MM.1S (cell line): Measurements from ENCODE around the gene DEFB118.

Experiments
- EZH2phosphoT487 ChIP-seq: fragments of 300-600 bp; sonication (generic); IDR thresholded peaks from 2 replicates; pipeline ENCODE4 v1.6.1; 2018; ENCODE audit warnings: antibody characterized with exemption, low read length
- TF ChIP-seq, protein P1 (sequence below): fragments of 300-600 bp; sonication (generic); IDR thresholded peaks from 2 replicates; pipeline ENCODE4 v1.5.1; 2016; ENCODE audit warnings: antibody characterized with exemption, low read length, mixed read lengths

DNA sequence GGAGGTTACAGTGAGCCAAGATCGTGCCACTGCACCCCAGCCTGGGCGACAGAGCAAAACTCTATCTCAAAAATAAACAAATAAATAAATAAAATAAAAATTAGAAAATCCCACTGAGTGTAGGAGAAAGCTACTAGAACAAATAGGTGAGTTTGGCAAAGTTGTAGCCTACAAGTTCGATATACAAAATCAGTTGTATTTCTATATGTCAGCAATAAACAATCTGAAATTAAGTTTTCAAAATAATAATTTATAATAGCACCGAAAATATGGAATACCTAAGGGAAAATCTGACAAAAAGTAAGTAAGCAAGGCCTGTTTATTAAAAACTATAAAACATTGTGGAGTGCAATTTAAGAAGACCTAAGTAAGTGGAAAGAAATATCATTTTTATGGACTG is 5.1 kb upstream of the DEFB118 start:
- no peak for TF ChIP-seq EZH2phosphoT487
- TF ChIP-seq, protein P1, sequence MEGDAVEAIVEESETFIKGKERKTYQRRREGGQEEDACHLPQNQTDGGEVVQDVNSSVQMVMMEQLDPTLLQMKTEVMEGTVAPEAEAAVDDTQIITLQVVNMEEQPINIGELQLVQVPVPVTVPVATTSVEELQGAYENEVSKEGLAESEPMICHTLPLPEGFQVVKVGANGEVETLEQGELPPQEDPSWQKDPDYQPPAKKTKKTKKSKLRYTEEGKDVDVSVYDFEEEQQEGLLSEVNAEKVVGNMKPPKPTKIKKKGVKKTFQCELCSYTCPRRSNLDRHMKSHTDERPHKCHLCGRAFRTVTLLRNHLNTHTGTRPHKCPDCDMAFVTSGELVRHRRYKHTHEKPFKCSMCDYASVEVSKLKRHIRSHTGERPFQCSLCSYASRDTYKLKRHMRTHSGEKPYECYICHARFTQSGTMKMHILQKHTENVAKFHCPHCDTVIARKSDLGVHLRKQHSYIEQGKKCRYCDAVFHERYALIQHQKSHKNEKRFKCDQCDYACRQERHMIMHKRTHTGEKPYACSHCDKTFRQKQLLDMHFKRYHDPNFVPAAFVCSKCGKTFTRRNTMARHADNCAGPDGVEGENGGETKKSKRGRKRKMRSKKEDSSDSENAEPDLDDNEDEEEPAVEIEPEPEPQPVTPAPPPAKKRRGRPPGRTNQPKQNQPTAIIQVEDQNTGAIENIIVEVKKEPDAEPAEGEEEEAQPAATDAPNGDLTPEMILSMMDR = no peak
